Measurements from ENCODE around the gene TOR3A.

DNA sequence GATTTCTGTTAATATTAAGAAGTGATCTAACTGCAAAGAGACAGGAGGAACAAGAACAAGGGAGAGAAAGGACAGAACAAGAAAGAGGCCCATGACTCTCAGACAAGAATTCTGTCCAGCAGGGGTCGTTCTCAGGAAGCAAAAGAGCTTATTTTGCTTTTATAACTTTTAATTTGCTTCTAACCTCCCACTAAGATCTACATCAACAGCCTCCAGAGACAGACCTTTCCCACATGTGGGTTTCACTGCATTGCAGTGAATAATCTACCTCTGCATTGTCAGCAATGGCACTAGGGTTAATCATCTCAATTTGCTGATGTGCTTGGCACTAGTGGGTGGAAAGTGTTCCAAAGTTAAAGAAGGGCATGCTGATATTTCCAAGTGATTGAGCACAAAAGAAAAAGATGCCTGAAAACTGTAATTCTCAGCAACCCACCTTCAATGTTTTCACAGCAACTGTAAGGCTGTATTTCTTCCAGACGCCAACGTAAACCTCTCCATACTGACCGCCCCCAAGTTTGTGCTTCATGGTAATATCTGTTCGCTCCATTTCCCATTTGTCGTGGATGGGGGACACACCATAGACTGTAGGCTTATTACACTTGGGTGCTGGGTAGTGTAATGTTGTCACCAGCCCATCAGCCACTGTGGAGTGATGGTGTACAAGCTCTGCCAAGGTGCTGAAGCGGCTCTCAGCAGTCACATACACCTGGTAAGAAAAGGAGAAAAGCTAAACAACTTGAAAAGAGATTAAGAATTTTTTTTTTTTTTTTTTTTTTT lies 39.5 kb downstream of the TOR3A start:
- TF ChIP-seq, protein P1, sequence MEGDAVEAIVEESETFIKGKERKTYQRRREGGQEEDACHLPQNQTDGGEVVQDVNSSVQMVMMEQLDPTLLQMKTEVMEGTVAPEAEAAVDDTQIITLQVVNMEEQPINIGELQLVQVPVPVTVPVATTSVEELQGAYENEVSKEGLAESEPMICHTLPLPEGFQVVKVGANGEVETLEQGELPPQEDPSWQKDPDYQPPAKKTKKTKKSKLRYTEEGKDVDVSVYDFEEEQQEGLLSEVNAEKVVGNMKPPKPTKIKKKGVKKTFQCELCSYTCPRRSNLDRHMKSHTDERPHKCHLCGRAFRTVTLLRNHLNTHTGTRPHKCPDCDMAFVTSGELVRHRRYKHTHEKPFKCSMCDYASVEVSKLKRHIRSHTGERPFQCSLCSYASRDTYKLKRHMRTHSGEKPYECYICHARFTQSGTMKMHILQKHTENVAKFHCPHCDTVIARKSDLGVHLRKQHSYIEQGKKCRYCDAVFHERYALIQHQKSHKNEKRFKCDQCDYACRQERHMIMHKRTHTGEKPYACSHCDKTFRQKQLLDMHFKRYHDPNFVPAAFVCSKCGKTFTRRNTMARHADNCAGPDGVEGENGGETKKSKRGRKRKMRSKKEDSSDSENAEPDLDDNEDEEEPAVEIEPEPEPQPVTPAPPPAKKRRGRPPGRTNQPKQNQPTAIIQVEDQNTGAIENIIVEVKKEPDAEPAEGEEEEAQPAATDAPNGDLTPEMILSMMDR (IDR thresholded peaks at IDR 0.05): peak; percentile 80
- no peak for TF ChIP-seq ZFX (IDR thresholded peaks at IDR 0.05; ENCODE audit: borderline replicate concordance)

All from 22Rv1 (cell line).